Measurements from ENCODE around the gene EDC3.

DNA sequence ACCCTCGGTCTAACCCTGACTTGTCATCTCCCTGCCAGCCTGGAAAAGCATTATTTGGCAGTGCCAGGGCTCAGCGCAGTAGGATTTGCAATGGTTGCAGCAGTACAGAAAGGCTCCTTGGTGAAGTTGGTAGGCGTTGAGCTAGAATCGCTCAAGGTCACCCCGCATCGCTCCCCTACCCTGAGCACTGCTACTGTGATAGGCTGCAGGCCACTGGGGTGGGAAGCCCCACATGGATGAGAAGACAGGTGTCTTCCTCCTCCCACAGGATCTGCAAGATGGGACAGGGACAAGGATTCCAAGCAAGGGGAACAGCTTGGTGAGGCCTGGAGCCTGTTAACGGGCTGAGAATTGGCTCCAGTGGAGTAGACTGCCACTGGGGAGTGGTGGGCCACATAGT lies 69.5 kb downstream of the EDC3 start:
- TF ChIP-seq, protein P1, sequence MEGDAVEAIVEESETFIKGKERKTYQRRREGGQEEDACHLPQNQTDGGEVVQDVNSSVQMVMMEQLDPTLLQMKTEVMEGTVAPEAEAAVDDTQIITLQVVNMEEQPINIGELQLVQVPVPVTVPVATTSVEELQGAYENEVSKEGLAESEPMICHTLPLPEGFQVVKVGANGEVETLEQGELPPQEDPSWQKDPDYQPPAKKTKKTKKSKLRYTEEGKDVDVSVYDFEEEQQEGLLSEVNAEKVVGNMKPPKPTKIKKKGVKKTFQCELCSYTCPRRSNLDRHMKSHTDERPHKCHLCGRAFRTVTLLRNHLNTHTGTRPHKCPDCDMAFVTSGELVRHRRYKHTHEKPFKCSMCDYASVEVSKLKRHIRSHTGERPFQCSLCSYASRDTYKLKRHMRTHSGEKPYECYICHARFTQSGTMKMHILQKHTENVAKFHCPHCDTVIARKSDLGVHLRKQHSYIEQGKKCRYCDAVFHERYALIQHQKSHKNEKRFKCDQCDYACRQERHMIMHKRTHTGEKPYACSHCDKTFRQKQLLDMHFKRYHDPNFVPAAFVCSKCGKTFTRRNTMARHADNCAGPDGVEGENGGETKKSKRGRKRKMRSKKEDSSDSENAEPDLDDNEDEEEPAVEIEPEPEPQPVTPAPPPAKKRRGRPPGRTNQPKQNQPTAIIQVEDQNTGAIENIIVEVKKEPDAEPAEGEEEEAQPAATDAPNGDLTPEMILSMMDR (IDR thresholded peaks at IDR 0.05), result no peak
- no peak for TF ChIP-seq EP300 (IDR thresholded peaks at IDR 0.05)

Measured in sigmoid colon (tissue), 4 donors.